Muscle of back (tissue), 11 donors: ENCODE results near the gene GADD45A. TPM values are rescaled to one million over a fixed set of nuclear protein-coding genes. Genes with fewer than 3 reads are reported as not detected.

Experiments
- DNase-seq, 3 donors: peaks; one replicate each; pipeline versions ENCODE4 v3.0.0 to v3.0.0-alpha.2; 2013
- polyA plus RNA-seq, 10 donors: library from polyadenylated mRNA; unstranded; fragments of 120-200 nt; gene quantifications; one replicate each; pipeline ENCODE4 v1.2.1, GENCODE V29; 2013; ENCODE audit not compliant: insufficient read length in 10 of 10

The GADD45A gene
- polyA plus RNA-seq, 10 donors = 13.5 to 21.7 (median 15.7) TPM

GRCh38 chr1:67687649-67688048 lies 2.6 kb downstream of the GADD45A start:
- peak in 1 of 3 donors; percentile 68 for DNase-seq

- no peak for DNase-seq
These were observed 3.7 kb downstream of the GADD45A start for GRCh38 chr1:67688526-67689219.

- no peak for DNase-seq
These were observed 4.4 kb downstream of the GADD45A start for GRCh38 chr1:67689267-67690017.

GRCh38 chr1:67690018-67690363 lies 5.0 kb downstream of the GADD45A start:
- DNase-seq = no peak

GRCh38 chr1:67690411-67690810 lies 5.4 kb downstream of the GADD45A start:
- DNase-seq = no peak

GRCh38 chr1:67691712-67692111 lies 6.7 kb downstream of the GADD45A start:
- no peak for DNase-seq

GRCh38 chr1:67695963-67696362 lies 11.0 kb downstream of the GADD45A start:
- DNase-seq = no peak

GRCh38 chr1:67696708-67697107 lies 11.7 kb downstream of the GADD45A start:
- no peak for DNase-seq

GRCh38 chr1:67700220-67700619 lies 15.2 kb downstream of the GADD45A start:
- no peak for DNase-seq

- peak in 1 of 3 donors; percentile 42 for DNase-seq
These were observed 15.8 kb downstream of the GADD45A start for GRCh38 chr1:67700692-67701410.

GRCh38 chr1:67701876-67702275 lies 16.9 kb downstream of the GADD45A start:
- DNase-seq = no peak

GRCh38 chr1:67704351-67704750 lies 19.4 kb downstream of the GADD45A start:
- peak in 1 of 3 donors; percentile 26 for DNase-seq

GRCh38 chr1:67705735-67706453 lies 20.9 kb downstream of the GADD45A start:
- DNase-seq = peak in 1 of 3 donors; percentile 49

- no peak for DNase-seq
These were observed 23.6 kb downstream of the GADD45A start for GRCh38 chr1:67708606-67709005.

- no peak for DNase-seq
These were observed 25.4 kb downstream of the GADD45A start for GRCh38 chr1:67710417-67710816.

GRCh38 chr1:67711158-67711854 lies 26.3 kb downstream of the GADD45A start:
- no peak for DNase-seq

- no peak for DNase-seq
These were observed 26.8 kb downstream of the GADD45A start for GRCh38 chr1:67711855-67712212.

GRCh38 chr1:67713057-67713846 lies 28.3 kb downstream of the GADD45A start:
- DNase-seq = peak in 1 of 3 donors; percentile 70

- DNase-seq = no peak
These were observed 30.8 kb downstream of the GADD45A start for GRCh38 chr1:67715819-67716218.

GRCh38 chr1:67716800-67717199 lies 31.8 kb downstream of the GADD45A start:
- DNase-seq = no peak

- no peak for DNase-seq
These were observed 32.9 kb downstream of the GADD45A start for GRCh38 chr1:67717876-67718275.
